RWPE2 (cell line): ENCODE results near the gene SLC37A1.

Experiments
- ATAC-seq: fragments of 200-7000 bp; cut with Tn5 transposase; 3 replicates; pipeline ENCODE4 v1.9.1; 2021; ENCODE audit warnings: low read depth
- DNase-seq: peaks from one replicate; pipeline ENCODE4 v3.0.0-alpha.2; 2020; ENCODE audit warnings: low spot score
- H3K27ac ChIP-seq: fragments of 450-650 bp; 2 replicates; pipeline ENCODE4 v1.5.1; 2017; ENCODE audit warnings: mild to moderate bottlenecking; ENCODE audit not compliant: poor library complexity, severe bottlenecking
- H3K27me3 ChIP-seq: fragments of 250-450 bp; sonication (Bioruptor Pico); 2 replicates; pipeline ENCODE4 v1.5.1; 2021; ENCODE audit warnings: mild to moderate bottlenecking, moderate library complexity; ENCODE audit not compliant: insufficient read depth, poor library complexity, severe bottlenecking
- H3K36me3 ChIP-seq: fragments of 250-450 bp; sonication (Bioruptor Pico); 2 replicates; pipeline ENCODE4 v1.5.1; 2020; ENCODE audit warnings: low read depth, mild to moderate bottlenecking, moderate library complexity
- H3K4me1 ChIP-seq: fragments of 250-450 bp; sonication (Bioruptor Pico); 2 replicates; pipeline ENCODE4 v1.5.1; 2021; ENCODE audit warnings: mild to moderate bottlenecking, moderate library complexity; ENCODE audit not compliant: insufficient read depth, poor library complexity, severe bottlenecking
- H3K4me3 ChIP-seq: fragments of 250-450 bp; sonication (Bioruptor Pico); 2 replicates; pipeline ENCODE4 v1.5.1; 2021; ENCODE audit warnings: mild to moderate bottlenecking, moderate library complexity; ENCODE audit not compliant: severe bottlenecking
- H3K9me3 ChIP-seq: fragments of 250-450 bp; sonication (Bioruptor Pico); 2 replicates; pipeline ENCODE4 v1.5.1; 2021; ENCODE audit warnings: mild to moderate bottlenecking, moderate library complexity; ENCODE audit not compliant: severe bottlenecking
- CTCF ChIP-seq: fragments of 450-650 bp; IDR thresholded peaks from one replicate; pipeline ENCODE4 v1.5.1; 2017; ENCODE audit warnings: mild to moderate bottlenecking, moderate library complexity; ENCODE audit not compliant: poor library complexity, severe bottlenecking

Gene SLC37A1

GRCh38 chr21:42616446-42616845 is 102.8 kb downstream of the SLC37A1 start:
- DNase-seq (peak; percentile 12), ATAC-seq (no peak)
- TF ChIP-seq CTCF = no peak
- Histone ChIP-seq H3K4me3 (no peak overlapping the region), H3K4me1 (peaks cover 4% of the 10 kb centered on the region), H3K27me3 (peaks cover 5% of the 10 kb centered on the region), H3K27ac (no peak overlapping the region), H3K36me3 (no peaks in the 10 kb centered on the region), H3K9me3 (no peaks in the 10 kb centered on the region)

DNA sequence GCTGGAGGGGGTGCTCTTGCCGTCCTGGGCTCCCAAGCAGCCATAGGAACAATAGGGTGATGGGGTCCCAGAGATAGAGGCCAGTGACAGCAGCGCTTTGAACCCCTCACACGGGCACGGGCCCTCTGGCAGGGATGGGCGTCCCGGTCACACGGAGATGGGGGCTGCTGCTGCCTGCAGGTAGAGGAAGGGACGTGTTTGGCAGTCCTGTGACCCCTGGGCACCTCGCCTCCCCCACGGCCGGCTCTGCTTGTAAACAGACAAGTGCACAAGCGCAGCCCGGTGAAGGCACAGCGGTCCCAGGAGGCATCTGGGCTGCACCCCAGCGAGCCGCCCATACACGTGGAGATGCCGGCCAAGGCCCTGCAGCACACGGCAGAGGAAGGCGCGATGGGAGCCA is 103.3 kb downstream of the SLC37A1 start:
- TF ChIP-seq CTCF = no peak
- Histone ChIP-seq H3K9me3 (no peaks in the 10 kb centered on the region), H3K27me3 (peaks cover 5% of the 10 kb centered on the region), H3K27ac (no peak overlapping the region), H3K4me3 (no peak overlapping the region), H3K36me3 (no peaks in the 10 kb centered on the region), H3K4me1 (peaks cover 4% of the 10 kb centered on the region)
- ATAC-seq (no peak), DNase-seq (peak; percentile 69)

DNA sequence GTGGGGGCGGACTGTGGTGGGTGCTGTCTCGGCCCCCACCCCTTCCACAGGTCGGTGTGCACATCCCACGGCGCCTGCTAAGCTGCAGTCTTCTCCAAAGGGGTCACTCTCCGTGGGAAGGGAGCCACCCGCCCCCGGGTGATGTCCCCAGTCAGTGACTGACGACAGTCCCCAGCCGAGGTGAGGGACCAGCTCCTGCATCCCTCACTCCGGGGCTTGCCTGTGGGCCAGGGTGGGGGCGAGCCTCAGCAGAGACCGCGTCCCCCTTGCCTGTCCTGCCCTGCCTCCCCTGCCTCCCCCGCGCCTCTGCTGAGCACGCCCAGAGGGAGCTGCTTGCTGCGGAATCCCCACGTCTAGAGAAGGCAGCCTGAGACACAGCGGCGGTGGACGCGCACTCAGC is 103.8 kb downstream of the SLC37A1 start:
- H3K4me1 ChIP-seq = peaks cover 4% of the 10 kb centered on the region
- peaks cover 5% of the 10 kb centered on the region for H3K27me3 ChIP-seq
- no peaks in the 10 kb centered on the region for H3K9me3 ChIP-seq
- peak; percentile 62 for DNase-seq
- H3K36me3 ChIP-seq = no peaks in the 10 kb centered on the region
- H3K27ac ChIP-seq = no peak overlapping the region
- TF ChIP-seq CTCF = no peak
- no peak overlapping the region for H3K4me3 ChIP-seq
- ATAC-seq = no peak

DNA sequence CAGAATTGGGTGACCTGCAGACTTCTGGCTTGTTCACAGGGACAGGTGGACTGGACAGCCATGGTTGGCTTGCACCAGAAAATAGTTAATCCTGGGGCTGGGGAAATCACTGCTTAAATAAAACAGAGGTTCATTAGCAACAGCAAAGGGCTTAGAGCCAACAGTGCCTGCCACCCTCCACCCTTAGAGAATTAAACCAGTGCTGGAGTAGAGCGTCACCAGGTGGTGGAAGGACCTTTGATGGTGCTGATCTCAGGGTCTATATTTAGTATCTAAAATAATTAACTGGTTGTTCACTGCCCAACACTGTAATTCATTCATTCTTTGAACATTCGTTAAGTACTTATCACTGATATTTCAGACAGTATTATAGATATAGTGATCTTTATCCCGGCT is 105.1 kb downstream of the SLC37A1 start:
- Histone ChIP-seq H3K27me3 (peaks cover 5% of the 10 kb centered on the region), H3K4me3 (no peak overlapping the region), H3K9me3 (no peaks in the 10 kb centered on the region), H3K27ac (no peak overlapping the region), H3K36me3 (no peaks in the 10 kb centered on the region), H3K4me1 (peaks cover 4% of the 10 kb centered on the region)
- no peak for TF ChIP-seq CTCF
- DNase-seq (no peak), ATAC-seq (no peak)

GRCh38 chr21:42619166-42619565 is 105.5 kb downstream of the SLC37A1 start:
- Histone ChIP-seq H3K36me3 (no peaks in the 10 kb centered on the region), H3K4me1 (peaks cover 4% of the 10 kb centered on the region), H3K9me3 (no peaks in the 10 kb centered on the region), H3K27ac (no peak overlapping the region), H3K4me3 (no peak overlapping the region), H3K27me3 (peaks cover 5% of the 10 kb centered on the region)
- no peak for TF ChIP-seq CTCF
- ATAC-seq (no peak), DNase-seq (no peak)
